Activated CD4-positive, alpha-beta T cell treated with anti-CD3 and anti-CD28 coated beads for 24 hours (primary cell): ENCODE measurements around the gene GRIN2A.

ENCODE experiments used
- DNase-seq, 2 donors: peaks; one replicate each; pipeline ENCODE4 v3.0.0-alpha.2; 2020; ENCODE audit warnings: low read depth in 2 of 2

The GRIN2A gene

GRCh38 chr16:10130538-10130937, 51.7 kb downstream of the GRIN2A start:
- no peak for DNase-seq

DNA sequence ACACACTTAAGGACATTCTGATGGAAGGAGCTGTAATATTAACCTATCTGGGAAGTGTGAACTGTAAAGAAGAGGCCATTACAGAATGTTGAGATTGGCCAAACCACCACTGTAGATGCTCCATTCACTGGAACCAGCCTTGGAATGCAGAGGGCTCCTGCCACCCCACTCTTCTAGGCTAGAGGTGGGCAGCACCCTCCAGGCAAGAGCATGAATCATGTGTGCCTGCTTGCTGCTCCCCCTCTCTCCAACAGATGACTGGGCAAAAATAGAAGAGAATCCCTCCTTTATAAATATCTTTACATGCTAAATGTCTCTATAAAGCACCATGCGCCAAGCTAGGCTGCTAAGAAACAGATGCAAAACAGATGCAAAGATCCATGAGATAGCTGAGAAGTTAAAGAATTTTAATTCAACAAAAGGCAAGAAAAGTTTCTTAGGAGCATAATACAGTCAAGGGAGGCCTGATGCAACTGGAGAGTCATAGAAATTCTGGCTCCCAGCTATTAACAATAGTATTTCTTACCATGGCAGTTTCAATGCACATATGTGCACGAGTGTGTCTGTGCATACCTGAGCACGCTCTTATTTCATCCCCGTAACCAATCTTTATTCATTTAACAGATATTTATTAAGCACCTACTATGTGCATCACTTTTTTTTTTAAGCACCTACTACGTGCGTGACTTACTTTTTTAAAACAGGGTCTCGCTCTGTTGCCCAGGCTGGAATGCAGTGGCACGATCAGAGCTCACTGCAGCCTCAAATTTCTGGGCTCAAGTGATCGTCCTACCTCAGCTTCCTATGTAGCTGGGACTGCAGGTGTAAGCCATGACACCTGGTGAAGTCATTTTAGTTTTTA, 53.6 kb downstream of the GRIN2A start:
- no peak for DNase-seq

DNA sequence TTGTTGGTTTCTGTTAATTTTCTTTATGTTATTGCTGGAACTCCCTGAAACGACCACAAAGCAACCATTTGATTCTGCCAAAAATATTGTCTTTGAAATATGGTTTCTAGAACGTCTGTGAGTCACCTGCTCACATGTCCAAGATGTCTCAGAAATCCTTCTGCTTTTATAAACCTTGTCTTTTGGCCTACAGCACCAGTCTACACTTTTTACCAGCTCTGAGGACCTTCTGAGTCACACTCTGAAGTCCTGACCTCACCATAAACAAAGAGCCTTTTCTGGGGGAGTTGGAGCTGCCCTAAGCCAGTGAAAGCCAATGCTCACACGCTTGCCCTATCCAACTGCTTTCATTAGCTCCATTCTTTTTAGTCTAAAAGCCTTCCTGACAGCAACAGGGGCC, 55.5 kb downstream of the GRIN2A start:
- DNase-seq: no peak

- no peak for DNase-seq
These were observed 59.1 kb downstream of the GRIN2A start for GRCh38 chr16:10123141-10123540.

GRCh38 chr16:10122546-10122945, 59.7 kb downstream of the GRIN2A start:
- DNase-seq: no peak

DNA sequence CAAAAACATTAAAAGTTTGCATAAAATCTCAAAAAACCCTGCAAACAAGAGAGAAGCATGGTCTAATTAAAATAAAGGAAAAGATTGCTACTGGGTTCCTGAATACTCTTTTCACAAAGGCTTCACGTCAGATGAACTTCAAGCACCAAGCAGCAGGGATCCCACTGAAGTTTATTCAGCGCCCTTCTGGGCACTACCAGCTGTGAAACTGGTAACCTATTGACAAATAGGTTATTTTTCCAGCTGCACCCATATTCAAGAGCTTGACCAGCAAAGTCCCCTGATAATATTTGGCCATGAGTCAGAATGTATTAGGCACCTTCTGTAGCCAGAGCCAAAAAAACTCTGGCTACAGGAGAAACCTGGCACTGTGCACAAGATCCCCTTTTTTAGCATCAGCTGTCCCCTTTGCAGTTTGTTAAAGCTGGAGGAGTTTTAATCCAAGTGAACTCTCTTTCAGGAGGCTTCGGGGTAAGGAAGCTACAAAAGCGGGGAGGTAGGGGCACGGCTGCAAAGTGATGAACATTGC, 60.3 kb downstream of the GRIN2A start:
- DNase-seq: no peak

GRCh38 chr16:10121491-10121890, 60.7 kb downstream of the GRIN2A start:
- no peak for DNase-seq

DNA sequence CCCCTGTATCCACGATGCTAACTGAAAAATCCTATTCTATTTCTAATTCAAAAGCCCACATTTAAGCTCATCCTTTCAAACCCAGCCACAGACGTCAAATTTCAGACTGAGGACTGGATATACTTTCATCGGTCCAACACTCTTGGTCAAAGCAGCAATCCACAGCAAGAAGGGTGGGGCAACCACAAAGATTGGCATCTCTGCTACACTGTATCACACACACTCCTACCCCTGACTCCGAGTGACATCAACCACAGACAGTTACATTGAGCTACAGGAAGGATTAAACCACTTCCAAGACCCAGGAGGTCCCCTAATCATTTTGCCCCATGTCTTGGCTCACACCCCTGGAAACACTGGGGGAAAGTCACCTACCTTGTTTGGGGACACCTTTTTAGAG, 61.3 kb downstream of the GRIN2A start:
- DNase-seq: no peak

GRCh38 chr16:10114409-10114808, 67.8 kb downstream of the GRIN2A start:
- no peak for DNase-seq

DNA sequence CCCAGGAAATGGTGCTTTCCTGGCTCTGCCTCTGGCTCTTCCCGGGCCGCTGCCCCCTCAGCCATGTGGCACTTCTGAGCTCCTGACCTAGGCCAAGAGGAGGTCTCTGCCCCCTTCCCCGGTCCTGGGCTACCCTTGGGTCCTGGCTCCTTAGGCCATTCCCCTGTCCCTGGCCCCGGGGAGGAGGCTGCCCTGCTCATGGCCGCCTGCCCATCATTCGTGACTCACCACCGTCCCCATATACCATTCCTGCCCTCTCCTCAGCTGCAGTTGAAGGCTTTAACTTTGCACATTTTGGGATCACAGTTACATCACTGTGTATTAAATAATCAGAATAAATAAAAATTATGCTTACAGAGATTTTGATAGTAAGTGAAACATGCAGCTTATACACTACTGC, 69.0 kb downstream of the GRIN2A start:
- DNase-seq: no peak

DNA sequence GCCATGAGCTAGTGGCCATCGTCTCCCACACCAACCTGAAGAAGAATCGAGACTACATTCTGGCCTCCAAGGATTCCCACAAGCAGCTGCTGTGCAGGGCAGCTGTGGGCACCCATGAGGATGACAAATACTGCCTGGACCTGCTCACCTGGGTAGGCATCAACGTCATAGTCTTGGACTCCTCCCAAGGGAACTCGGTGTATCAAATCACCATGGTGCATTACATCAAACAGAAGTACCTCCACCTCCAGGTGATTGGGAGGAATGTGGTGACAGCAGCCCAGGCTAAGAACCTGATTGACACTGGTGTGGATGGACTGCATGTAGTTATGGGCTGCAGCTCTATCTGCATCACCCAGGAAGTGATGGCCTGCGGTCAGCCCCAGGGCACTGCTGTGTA, 70.2 kb downstream of the GRIN2A start:
- DNase-seq: no peak

DNA sequence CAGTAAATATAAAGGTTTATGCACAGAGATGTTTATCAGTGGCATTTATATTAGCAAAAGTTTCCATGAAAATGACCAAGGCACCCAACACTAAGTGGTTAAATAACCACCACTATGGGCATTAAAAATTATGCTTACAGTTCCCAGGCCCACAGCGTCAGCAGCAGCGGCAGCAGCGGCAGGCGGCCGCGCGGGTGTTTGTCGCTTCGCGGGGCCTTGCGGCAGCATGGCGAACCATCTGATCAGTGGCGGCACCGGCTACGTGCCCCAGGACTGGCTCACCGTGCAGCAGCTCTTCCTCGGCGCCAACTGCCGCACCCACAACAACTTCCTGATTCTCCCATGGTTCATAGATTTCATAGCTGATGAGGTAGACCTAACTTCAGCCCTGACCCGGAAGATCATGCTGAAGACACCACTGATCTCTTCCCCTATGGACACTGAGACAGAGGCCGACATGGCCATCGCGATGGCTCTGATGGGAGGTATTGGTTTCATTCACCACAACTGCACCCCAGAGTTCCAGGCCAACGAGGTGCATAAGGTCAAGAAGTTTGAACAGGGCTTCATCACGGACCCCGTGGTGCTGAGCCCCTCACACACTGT, 71.0 kb downstream of the GRIN2A start:
- no peak for DNase-seq

- DNase-seq: no peak
These were observed 71.7 kb downstream of the GRIN2A start for GRCh38 chr16:10110552-10110951.

- DNase-seq: no peak
These were observed 75.1 kb downstream of the GRIN2A start for GRCh38 chr16:10107081-10107480.

GRCh38 chr16:10103700-10104099, 78.5 kb downstream of the GRIN2A start:
- no peak for DNase-seq

DNA sequence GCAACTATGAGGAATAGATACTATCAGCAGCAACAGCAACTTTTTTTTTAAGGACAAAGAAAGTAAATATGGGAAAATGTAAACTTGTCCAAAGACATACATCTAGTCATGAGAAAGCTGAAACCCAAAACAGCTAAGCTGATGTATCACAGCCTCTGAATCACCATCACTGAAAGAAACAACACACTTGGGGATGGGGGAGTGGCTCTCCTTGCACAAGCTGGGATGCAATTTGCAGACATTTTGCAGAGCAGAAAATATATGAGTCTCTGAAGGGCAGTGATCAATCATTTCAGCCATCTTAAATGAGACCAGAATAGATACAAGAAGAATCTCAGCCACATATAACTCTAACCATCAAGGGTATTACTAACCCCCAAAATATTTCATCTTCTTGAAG, 79.1 kb downstream of the GRIN2A start:
- DNase-seq: no peak

DNA sequence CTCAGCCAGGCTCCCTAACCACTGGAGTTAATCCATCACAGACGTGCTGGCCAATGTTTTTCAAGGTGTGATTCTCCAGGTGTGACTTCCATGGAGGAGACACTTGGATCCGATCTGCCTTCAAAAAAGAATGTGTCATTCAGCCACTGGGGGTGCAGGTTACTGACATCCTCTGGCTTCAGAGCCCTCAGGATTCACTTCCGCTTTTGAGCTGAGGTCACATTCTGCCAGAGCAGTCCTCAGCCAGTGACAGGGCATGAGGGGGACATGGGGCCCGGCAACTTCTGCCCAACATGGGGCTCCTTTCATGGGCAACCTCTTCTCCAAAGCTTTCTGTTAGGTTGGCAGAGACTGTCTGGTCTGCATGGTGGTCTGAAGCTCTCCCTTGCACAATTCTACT, 81.4 kb downstream of the GRIN2A start:
- DNase-seq: no peak

DNA sequence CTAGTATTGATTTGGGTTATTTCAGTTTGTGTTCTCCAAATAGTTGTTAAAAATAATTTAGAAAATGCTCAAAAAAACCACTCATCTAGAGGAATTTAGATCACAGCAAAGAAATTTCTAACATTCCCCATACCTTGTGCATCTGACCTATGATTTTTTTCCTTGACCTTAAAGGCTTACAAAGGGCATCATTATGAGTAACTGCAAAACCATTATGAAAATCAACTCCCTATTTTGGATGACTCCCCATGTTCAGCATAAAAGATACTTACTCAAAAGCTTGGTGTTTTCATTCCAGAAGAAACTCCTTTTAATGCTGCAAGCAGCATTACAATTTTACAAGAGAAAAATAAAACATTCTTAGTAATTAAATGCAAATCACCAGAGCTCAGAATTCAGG, 83.2 kb downstream of the GRIN2A start:
- no peak for DNase-seq

DNA sequence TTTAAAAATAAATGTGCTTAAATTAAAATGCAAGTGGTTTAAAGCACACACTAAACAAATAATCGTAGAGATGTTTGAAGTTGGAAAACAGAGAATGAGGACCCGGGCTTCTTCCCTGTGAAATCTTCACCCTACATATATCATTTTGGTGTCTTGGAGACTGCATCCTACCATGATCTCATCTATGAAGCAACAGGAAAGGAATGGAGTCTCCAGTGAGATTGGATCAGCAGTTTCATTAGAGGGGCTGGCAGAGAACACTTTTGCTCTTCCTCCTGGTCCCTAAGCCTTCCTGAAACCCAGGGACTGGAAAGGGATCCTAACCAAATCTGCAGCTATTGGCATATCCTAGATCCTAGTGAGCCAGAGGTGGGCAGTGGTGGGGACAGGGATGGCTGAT, 85.0 kb downstream of the GRIN2A start:
- DNase-seq: no peak

GRCh38 chr16:10093576-10093975, 88.7 kb downstream of the GRIN2A start:
- no peak for DNase-seq

DNA sequence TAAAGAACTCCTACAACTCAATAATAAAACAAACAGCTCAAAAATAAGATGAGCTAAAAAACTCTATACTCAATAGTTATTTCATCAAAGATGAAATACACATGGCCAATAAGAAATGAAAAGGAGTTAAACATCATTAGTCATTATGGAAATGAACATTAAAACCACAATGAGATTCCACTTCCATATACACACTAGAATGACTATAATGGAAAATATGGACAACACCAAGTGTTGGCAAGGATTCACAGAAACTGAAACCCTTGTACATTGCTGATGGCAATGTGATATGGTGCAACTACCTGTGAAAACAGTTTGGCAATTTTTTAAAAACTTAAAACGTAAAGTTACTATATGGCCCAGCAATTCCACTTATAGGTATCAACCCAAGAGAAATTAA, 91.4 kb downstream of the GRIN2A start:
- no peak for DNase-seq

GRCh38 chr16:10088380-10088793, 93.8 kb downstream of the GRIN2A start:
- DNase-seq: no peak

- no peak for DNase-seq
These were observed 95.1 kb downstream of the GRIN2A start for GRCh38 chr16:10087151-10087550.
